AG10803 (cell line): ENCODE data around the gene CLNS1A.
A peak's percentile ranks its signal among the peaks of the same experiment; 100 is the strongest.

ENCODE experiments used
- DNase-seq: peaks from one replicate; pipeline ENCODE4 v3.0.0; 2010; ENCODE audit warnings: low read depth
- H3K4me3 ChIP-seq: 2 replicates; pipeline ENCODE4 v1.5.1; 2011; ENCODE audit warnings: mild to moderate bottlenecking, low read length, control low read depth
- TF ChIP-seq, protein P1 (sequence below): conservative IDR thresholded peaks from 2 replicates; pipeline ENCODE4 v1.5.1; 2011; ENCODE audit warnings: mild to moderate bottlenecking, low read length, control low read depth, inconsistent platforms

Gene CLNS1A, protein sequence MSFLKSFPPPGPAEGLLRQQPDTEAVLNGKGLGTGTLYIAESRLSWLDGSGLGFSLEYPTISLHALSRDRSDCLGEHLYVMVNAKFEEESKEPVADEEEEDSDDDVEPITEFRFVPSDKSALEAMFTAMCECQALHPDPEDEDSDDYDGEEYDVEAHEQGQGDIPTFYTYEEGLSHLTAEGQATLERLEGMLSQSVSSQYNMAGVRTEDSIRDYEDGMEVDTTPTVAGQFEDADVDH

DNA sequence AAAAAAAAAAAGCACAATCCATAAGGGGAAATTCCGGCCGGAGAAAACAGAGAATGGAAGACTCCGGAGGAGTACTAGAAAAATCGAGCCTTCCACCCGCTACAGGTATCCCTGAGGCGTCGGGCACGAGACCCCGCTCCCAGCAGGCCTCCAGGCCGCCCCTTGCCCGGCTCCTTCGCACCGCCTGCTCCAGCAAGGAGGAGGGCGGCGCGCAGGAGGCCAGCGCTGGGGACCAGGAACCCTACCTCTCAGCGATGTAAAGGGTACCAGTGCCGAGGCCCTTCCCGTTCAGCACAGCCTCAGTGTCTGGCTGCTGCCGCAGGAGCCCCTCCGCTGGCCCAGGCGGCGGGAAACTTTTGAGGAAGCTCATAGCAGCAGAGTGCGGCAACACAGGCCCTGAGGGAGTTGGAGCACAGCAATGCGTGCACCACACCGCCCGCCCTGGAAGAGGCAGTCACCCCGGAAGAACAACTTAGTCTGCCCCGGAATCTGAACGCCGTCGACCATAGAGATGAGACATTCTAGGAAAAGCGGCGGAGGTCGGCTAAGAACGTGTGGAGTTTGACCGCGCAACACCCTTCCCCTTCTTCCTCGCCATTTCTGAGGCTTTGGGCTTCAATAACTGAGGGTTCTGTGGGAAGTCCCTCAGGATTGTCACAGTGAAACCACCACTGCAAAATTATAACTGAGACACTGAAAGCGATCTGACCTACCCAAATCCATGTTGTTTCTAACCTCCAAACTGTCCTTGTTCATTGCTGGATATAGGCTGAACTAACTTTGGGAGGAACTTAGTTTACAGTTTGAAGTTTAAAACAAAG lies at the start of gene CLNS1A:
Gene CLNS1A, minus strand, starts transcription at position 450 of the 821 bp plus-strand sequence. Its CDS starts 80 bp downstream, at position 370.
- peak; percentile 86 for DNase-seq
- peak within 1 kb of the TSS; percentile 94 for H3K4me3 ChIP-seq
- TF ChIP-seq, protein P1, sequence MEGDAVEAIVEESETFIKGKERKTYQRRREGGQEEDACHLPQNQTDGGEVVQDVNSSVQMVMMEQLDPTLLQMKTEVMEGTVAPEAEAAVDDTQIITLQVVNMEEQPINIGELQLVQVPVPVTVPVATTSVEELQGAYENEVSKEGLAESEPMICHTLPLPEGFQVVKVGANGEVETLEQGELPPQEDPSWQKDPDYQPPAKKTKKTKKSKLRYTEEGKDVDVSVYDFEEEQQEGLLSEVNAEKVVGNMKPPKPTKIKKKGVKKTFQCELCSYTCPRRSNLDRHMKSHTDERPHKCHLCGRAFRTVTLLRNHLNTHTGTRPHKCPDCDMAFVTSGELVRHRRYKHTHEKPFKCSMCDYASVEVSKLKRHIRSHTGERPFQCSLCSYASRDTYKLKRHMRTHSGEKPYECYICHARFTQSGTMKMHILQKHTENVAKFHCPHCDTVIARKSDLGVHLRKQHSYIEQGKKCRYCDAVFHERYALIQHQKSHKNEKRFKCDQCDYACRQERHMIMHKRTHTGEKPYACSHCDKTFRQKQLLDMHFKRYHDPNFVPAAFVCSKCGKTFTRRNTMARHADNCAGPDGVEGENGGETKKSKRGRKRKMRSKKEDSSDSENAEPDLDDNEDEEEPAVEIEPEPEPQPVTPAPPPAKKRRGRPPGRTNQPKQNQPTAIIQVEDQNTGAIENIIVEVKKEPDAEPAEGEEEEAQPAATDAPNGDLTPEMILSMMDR: no peak; the same call in 1 of the 2 replicates

DNA sequence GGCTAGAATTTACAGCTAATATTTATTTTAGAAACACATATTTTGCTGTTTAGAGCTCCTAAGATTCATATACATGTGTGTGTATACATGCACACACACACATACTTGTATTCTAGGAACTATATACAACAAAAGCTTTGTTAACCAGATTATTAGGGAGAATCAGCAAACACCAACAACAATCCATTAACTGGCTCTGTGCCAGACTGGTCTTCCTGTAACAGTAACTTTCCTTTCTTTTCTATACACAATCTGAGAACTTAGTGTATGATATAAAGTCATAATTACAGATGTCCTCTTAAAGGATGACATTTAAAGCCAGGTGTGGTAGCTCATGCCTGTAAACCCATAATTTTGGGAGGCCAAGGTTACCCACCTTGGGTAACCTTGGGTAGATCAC lies 49.5 kb upstream of the CLNS1A start:
- no peak overlapping the region for H3K4me3 ChIP-seq
- DNase-seq: no peak
- TF ChIP-seq, protein P1: no peak

DNA sequence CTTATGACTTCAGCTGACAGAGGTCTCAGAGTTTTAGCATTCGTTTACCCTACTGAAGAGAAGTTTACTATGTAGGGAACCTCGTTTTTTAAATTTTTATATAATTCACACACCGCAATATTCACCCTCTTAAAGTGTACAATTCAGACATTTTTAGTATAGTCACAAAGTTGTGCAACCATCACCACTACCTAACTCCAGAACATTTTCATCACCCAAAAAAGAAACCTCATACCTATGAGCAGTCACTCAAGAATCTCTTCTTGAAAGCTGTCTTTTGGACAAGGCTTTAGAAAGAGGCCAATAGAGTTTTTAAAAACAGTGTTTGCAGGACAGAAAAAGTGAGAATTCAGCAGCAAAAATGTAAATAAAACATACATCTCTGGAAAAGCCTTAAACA lies 39.5 kb upstream of the CLNS1A start:
- TF ChIP-seq, protein P1: no peak
- DNase-seq: peak; percentile 9
- H3K4me3 ChIP-seq: no peak overlapping the region

DNA sequence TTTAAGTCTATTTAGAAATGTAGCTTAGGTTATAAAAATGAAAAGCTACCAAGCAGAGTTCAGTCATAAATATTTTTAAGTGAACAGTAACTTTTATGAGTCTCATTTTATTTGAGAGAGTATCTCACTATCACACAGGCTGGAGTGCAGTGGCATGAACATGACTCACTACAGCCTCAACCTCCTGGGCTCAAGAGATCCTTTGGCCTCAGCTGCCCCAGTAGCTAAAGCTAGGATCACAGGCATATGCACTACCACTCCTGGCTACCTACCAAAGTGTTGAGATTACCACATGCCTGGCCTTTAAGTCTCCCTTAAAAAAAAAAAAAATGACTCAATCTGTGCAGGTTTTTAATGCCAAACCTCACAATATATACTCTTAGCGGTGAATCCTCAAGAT lies 34.7 kb upstream of the CLNS1A start:
- peak; percentile 91 for DNase-seq
- TF ChIP-seq, protein P1: no peak
- H3K4me3 ChIP-seq: no peak overlapping the region

DNA sequence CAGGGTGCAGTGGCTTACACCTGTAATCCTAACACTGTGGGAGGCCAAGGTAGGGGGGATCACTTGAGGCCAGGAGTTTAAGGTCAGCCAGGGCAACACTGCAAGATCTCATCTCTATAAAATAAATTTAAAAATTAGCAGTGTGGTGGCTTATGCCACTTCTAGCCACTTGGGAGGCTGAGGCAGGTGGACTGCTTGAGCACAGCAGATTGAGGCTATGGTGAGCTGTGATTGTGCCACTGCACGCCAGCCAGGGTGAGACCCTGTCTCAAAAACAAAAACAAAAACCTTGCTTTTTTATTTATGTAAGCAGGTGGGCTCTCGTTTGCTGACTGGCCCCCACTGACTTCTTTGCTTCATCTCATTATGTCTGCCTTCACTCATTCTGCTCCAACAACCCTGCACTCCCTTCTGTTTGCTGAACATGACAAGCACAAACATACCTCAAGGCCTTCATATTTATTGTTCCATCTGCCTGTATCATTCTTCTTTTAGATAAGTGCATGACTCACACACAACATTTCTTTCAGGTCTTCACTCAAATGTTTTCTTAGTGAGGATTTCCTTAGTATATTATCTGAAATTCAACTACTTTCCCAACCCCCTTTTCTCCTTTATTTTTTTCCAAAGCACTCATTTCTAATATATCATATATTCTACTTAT lies 32.4 kb upstream of the CLNS1A start:
- no peak for DNase-seq
- TF ChIP-seq, protein P1: no peak
- no peak overlapping the region for H3K4me3 ChIP-seq

DNA sequence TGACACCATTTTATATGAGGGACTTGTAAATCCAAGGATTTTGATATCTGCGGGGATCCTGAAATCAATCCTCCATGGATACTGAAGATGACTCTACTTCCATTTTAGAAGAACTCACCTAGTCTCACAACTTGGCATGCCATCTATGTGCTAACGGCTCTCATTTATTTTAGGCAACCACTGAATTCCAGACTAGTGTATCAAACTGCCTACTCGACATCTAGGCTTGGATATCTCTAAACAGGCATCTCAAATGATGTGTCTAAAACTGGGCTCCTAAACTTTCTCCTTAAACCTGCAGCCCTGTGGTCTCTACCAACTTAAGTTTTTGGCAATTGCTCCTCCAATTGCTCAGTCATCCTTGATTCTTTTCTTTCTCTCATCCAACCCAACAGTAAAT lies 31.2 kb upstream of the CLNS1A start:
- H3K4me3 ChIP-seq: no peak overlapping the region
- peak; percentile 15 for DNase-seq
- TF ChIP-seq, protein P1: no peak
